ENCODE results near the gene ADD1.

ADD1 gene

GRCh38 chr4:2871911-2872310 is 28.3 kb downstream of the ADD1 start:
- no peak for FAIRE-seq
- no peak for TF ChIP-seq POLR2A (IDR thresholded peaks at IDR 0.05; ENCODE audit: low read depth, low read length)
- DNase-seq (ENCODE audit: insufficient read length, low spot score), result no peak

- no peak for FAIRE-seq
- no peak for TF ChIP-seq POLR2A (IDR thresholded peaks at IDR 0.05; ENCODE audit: low read depth, low read length)
- no peak for DNase-seq (ENCODE audit: insufficient read length, low spot score)
Observed at GRCh38 chr4:2873329-2873728, 29.7 kb downstream of the ADD1 start.

GRCh38 chr4:2874861-2875260 is 31.2 kb downstream of the ADD1 start:
- FAIRE-seq, result no peak
- no peak for DNase-seq (ENCODE audit: insufficient read length, low spot score)
- no peak for TF ChIP-seq POLR2A (IDR thresholded peaks at IDR 0.05; ENCODE audit: low read depth, low read length)

- no peak for DNase-seq (ENCODE audit: insufficient read length, low spot score)
- FAIRE-seq, result no peak
Observed at GRCh38 chr4:2875556-2875955, 31.9 kb downstream of the ADD1 start.

GRCh38 chr4:2878346-2878745 is 34.7 kb downstream of the ADD1 start:
- no peak for TF ChIP-seq POLR2A (IDR thresholded peaks at IDR 0.05; ENCODE audit: low read depth, low read length)
- FAIRE-seq (no peak), DNase-seq (ENCODE audit: insufficient read length, low spot score) (no peak)

More at GRCh38 chr4:2875556-2875955, 31.9 kb downstream of the ADD1 start:
- no peak for TF ChIP-seq POLR2A (IDR thresholded peaks at IDR 0.05; ENCODE audit: low read depth, low read length)

GRCh38 chr4:2879026-2879425 is 35.4 kb downstream of the ADD1 start:
- DNase-seq (ENCODE audit: insufficient read length, low spot score) (no peak), FAIRE-seq (no peak)
- no peak for TF ChIP-seq POLR2A (IDR thresholded peaks at IDR 0.05; ENCODE audit: low read depth, low read length)

GRCh38 chr4:2881431-2881830 is 37.8 kb downstream of the ADD1 start:
- no peak for DNase-seq (ENCODE audit: insufficient read length, low spot score)
- TF ChIP-seq POLR2A (IDR thresholded peaks at IDR 0.05; ENCODE audit: low read depth, low read length), result no peak
- FAIRE-seq, result no peak

- no peak for TF ChIP-seq POLR2A (IDR thresholded peaks at IDR 0.05; ENCODE audit: low read depth, low read length)
- no peak for FAIRE-seq
- DNase-seq (ENCODE audit: insufficient read length, low spot score), result no peak
Observed at GRCh38 chr4:2882341-2882740, 38.7 kb downstream of the ADD1 start.

- DNase-seq (ENCODE audit: insufficient read length, low spot score) (no peak), FAIRE-seq (no peak)
- TF ChIP-seq POLR2A (IDR thresholded peaks at IDR 0.05; ENCODE audit: low read depth, low read length), result no peak
Observed at GRCh38 chr4:2886161-2886560, 42.5 kb downstream of the ADD1 start.

GRCh38 chr4:2886622-2887021 is 43.0 kb downstream of the ADD1 start:
- no peak for DNase-seq (ENCODE audit: insufficient read length, low spot score)

GRCh38 chr4:2887343-2887742 is 43.7 kb downstream of the ADD1 start:
- no peak for DNase-seq (ENCODE audit: insufficient read length, low spot score)
- FAIRE-seq, result no peak
- no peak for TF ChIP-seq POLR2A (IDR thresholded peaks at IDR 0.05; ENCODE audit: low read depth, low read length)

More at GRCh38 chr4:2886622-2887021, 43.0 kb downstream of the ADD1 start:
- FAIRE-seq, result no peak
- TF ChIP-seq POLR2A (IDR thresholded peaks at IDR 0.05; ENCODE audit: low read depth, low read length), result no peak

- DNase-seq (ENCODE audit: insufficient read length, low spot score) (no peak), FAIRE-seq (no peak)
Observed at GRCh38 chr4:2888886-2889285, 45.2 kb downstream of the ADD1 start.

GRCh38 chr4:2891294-2891693 is 47.6 kb downstream of the ADD1 start:
- TF ChIP-seq POLR2A (IDR thresholded peaks at IDR 0.05; ENCODE audit: low read depth, low read length), result no peak
- no peak for FAIRE-seq
- peak; percentile 15 for DNase-seq (ENCODE audit: insufficient read length, low spot score)

More at GRCh38 chr4:2888886-2889285, 45.2 kb downstream of the ADD1 start:
- no peak for TF ChIP-seq POLR2A (IDR thresholded peaks at IDR 0.05; ENCODE audit: low read depth, low read length)

GRCh38 chr4:2893772-2894171 is 50.1 kb downstream of the ADD1 start:
- DNase-seq (ENCODE audit: insufficient read length, low spot score), result no peak
- no peak for FAIRE-seq
- TF ChIP-seq POLR2A (IDR thresholded peaks at IDR 0.05; ENCODE audit: low read depth, low read length), result no peak

- TF ChIP-seq POLR2A (IDR thresholded peaks at IDR 0.05; ENCODE audit: low read depth, low read length), result no peak
- DNase-seq (ENCODE audit: insufficient read length, low spot score) (no peak), FAIRE-seq (no peak)
Observed at GRCh38 chr4:2898001-2898400, 54.4 kb downstream of the ADD1 start.

GRCh38 chr4:2900741-2901140 is 57.1 kb downstream of the ADD1 start:
- DNase-seq (ENCODE audit: insufficient read length, low spot score) (no peak), FAIRE-seq (no peak)
- no peak for TF ChIP-seq POLR2A (IDR thresholded peaks at IDR 0.05; ENCODE audit: low read depth, low read length)

Data from H54 (cell line).